ENCODE measurements around the gene GUCA1C. TPM values are rescaled to one million over a fixed set of nuclear protein-coding genes. Genes with fewer than 3 reads are reported as not detected.

The GUCA1C gene
- total and polyA plus RNA-seq, 2 of the 8 experiments (the other 6 are each of a cell fraction or from before 2014, with no cell fraction given) = not detected

- H2AK5ac ChIP-seq (ENCODE audit: low read depth, low read length) = no peak overlapping the region
- no peak overlapping the region for H3K27ac ChIP-seq (ENCODE audit: low read depth, low read length)
- DNase-seq (ENCODE audit: low read depth in 1 of 2, low spot score in 2 of 2) (no peak), FAIRE-seq (no peak)
- H3K36me3 ChIP-seq (ENCODE audit: control insufficient read depth in 2 of 4, insufficient read depth in 4 of 4, low read length in 3 of 4) = no peaks in the 10 kb centered on the region
- no peak overlapping the region for H3K4ac ChIP-seq (replicated peaks; ENCODE audit: insufficient read length, low read depth, low read length)
- no peak overlapping the region for H2BK12ac ChIP-seq (ENCODE audit: low read depth, low read length)
- H3K27me3 ChIP-seq (replicated peaks in 1 of 4; ENCODE audit: control insufficient read depth in 3 of 4, extremely low read depth in 1 of 4, insufficient read depth in 3 of 4, low read length in 3 of 4) = no peaks in the 10 kb centered on the region
- H3K14ac ChIP-seq (ENCODE audit: insufficient read length) = no peak overlapping the region
- H3K23ac ChIP-seq (ENCODE audit: insufficient read length) = no peak overlapping the region
- no peak overlapping the region for H2BK5ac ChIP-seq (ENCODE audit: low read depth, low read length)
- no peak overlapping the region for H3K18ac ChIP-seq (ENCODE audit: extremely low read depth, low read length)
- no peak overlapping the region for H4K8ac ChIP-seq (ENCODE audit: extremely low read depth, insufficient read depth, low read length)
- H3K4me2 ChIP-seq (ENCODE audit: insufficient read depth in 1 of 2, low read depth in 2 of 2, low read length in 2 of 2) = no peak overlapping the region
- H3K79me1 ChIP-seq (ENCODE audit: low read depth, low read length) = no peaks in the 10 kb centered on the region
- no peak overlapping the region for H3K9ac ChIP-seq (replicated peaks in 1 of 4; ENCODE audit: extremely low read depth in 1 of 4, low read depth in 3 of 4, low read length in 3 of 4)
- 96% methylated on average over 2 of the region's 2 CpGs; no CpG with 5 or more reads in 1 of the 2 experiments for WGBS, 2 experiments (ENCODE audit: extremely low coverage in 1 of 2, insufficient coverage in 1 of 2, insufficient read length in 1 of 2, insufficient replicate concordance in 2 of 2, low coverage in 1 of 2, low lambda C conversion rate in 2 of 2, missing lambda C conversion rate in 1 of 2)
- no peak overlapping the region for H3K56ac ChIP-seq (replicated peaks; ENCODE audit: insufficient read length, low read depth, low read length)
- H4K91ac ChIP-seq (replicated peaks; ENCODE audit: insufficient read length, low read length) = no peak overlapping the region
- no peak overlapping the region for H2BK15ac ChIP-seq (ENCODE audit: low read length)
- H3K23me2 ChIP-seq (ENCODE audit: low read depth, low read length) = no peaks in the 10 kb centered on the region
- no peaks in the 10 kb centered on the region for H3K9me3 ChIP-seq (ENCODE audit: insufficient read depth in 2 of 2, low read depth in 1 of 2, low read length in 1 of 2)
- H3K4me1 ChIP-seq (replicated peaks in 1 of 4; ENCODE audit: control insufficient read depth in 3 of 4, insufficient read depth in 4 of 4, low read length in 3 of 4) = no peaks in the 10 kb centered on the region
- POLR2A ChIA-PET (ENCODE audit: partially characterized antibody) = no interaction called here
- H3K79me2 ChIP-seq (ENCODE audit: control insufficient read depth in 1 of 2, insufficient read depth in 2 of 2, low read length in 2 of 2) = no peaks in the 10 kb centered on the region
- H4K5ac ChIP-seq (ENCODE audit: insufficient read length, low read depth, low read length) = no peak overlapping the region
- no peak overlapping the region for H2AFZ ChIP-seq (ENCODE audit: low read length)
- CTCF ChIA-PET (ENCODE audit: partially characterized antibody) = no interaction called here
- H3K4me3 ChIP-seq (ENCODE audit: extremely low read depth in 1 of 4, insufficient read depth in 2 of 4, low read depth in 3 of 4, low read length in 4 of 4) = no peak overlapping the region
- no peaks in the 10 kb centered on the region for H4K20me1 ChIP-seq (replicated peaks in 1 of 2; ENCODE audit: control insufficient read depth in 1 of 2, insufficient read depth in 2 of 2, low read length in 2 of 2)
- no peak overlapping the region for H2BK20ac ChIP-seq (ENCODE audit: low read length)
- H2BK120ac ChIP-seq (replicated peaks; ENCODE audit: low read depth, low read length) = no peak overlapping the region
- TF ChIP-seq CBX5 (IDR thresholded peaks at IDR 0.05; ENCODE audit: low read depth, low read length) (no peak), CHD2 (IDR thresholded peaks at IDR 0.05; ENCODE audit: low read length) (no peak), BACH1 (IDR thresholded peaks at IDR 0.05; ENCODE audit: low read length) (no peak), NRF1 (IDR thresholded peaks at IDR 0.05; ENCODE audit: low read depth, low read length) (no peak), TCF12 (IDR thresholded peaks at IDR 0.05; ENCODE audit: low read depth, low read length) (no peak), EGR1 (IDR thresholded peaks at IDR 0.05; ENCODE audit: borderline replicate concordance, low read depth, low read length) (no peak), SP2 (IDR thresholded peaks at IDR 0.05; ENCODE audit: low read length) (no peak), ASH2L (IDR thresholded peaks at IDR 0.05; ENCODE audit: low read length) (no peak), KDM1A (IDR thresholded peaks at IDR 0.05; ENCODE audit: borderline replicate concordance, low read length) (no peak), SP4 (IDR thresholded peaks at IDR 0.05; ENCODE audit: low read length) (no peak), JUND (IDR thresholded peaks at IDR 0.05; ENCODE audit: low read length) (no peak), GABPA (IDR thresholded peaks at IDR 0.05; ENCODE audit: borderline replicate concordance, insufficient read depth, low read length) (no peak), RXRA (IDR thresholded peaks at IDR 0.05; ENCODE audit: insufficient read depth, low read depth, low read length) (no peak)
- TF ChIP-seq, protein P1, sequence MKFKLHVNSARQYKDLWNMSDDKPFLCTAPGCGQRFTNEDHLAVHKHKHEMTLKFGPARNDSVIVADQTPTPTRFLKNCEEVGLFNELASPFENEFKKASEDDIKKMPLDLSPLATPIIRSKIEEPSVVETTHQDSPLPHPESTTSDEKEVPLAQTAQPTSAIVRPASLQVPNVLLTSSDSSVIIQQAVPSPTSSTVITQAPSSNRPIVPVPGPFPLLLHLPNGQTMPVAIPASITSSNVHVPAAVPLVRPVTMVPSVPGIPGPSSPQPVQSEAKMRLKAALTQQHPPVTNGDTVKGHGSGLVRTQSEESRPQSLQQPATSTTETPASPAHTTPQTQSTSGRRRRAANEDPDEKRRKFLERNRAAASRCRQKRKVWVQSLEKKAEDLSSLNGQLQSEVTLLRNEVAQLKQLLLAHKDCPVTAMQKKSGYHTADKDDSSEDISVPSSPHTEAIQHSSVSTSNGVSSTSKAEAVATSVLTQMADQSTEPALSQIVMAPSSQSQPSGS (IDR thresholded peaks at IDR 0.05; ENCODE audit: low read length) = no peak
Measured at GRCh38 chr3:108976058-108976457, 22.4 kb upstream of the GUCA1C start.
